GM12873 (cell line): Measurements from ENCODE around the gene LEF1.

Source experiments
- CTCF ChIP-seq: IDR thresholded peaks from 2 replicates; pipeline ENCODE4 v1.5.1; 2012; ENCODE audit warnings: low read depth, mild to moderate bottlenecking, moderate library complexity, low read length, control low read depth; ENCODE audit not compliant: insufficient read depth; ENCODE audit errors: missing control alignments

Gene LEF1

GRCh38 chr4:108110450-108110849 is 58.3 kb downstream of the LEF1 start:
- TF ChIP-seq CTCF = no peak

- no peak for TF ChIP-seq CTCF
Measured at GRCh38 chr4:108109997-108110416, 58.7 kb downstream of the LEF1 start.

GRCh38 chr4:108109111-108109510 is 59.6 kb downstream of the LEF1 start:
- TF ChIP-seq CTCF = no peak

GRCh38 chr4:108107729-108108382 is 60.9 kb downstream of the LEF1 start:
- no peak for TF ChIP-seq CTCF

GRCh38 chr4:108107101-108107500 is 61.6 kb downstream of the LEF1 start:
- TF ChIP-seq CTCF = no peak

- no peak for TF ChIP-seq CTCF
Measured at GRCh38 chr4:108106186-108106585, 62.5 kb downstream of the LEF1 start.

- TF ChIP-seq CTCF = no peak
Measured at GRCh38 chr4:108103099-108103862, 65.5 kb downstream of the LEF1 start.
